Loucy (cell line): ENCODE measurements around the gene NEK8.

Experiments used
- H2AFZ ChIP-seq: fragments of 200-600 bp; sonication (generic); 2 replicates; pipeline ENCODE4 v1.6.0; 2016; ENCODE audit warnings: antibody characterized with exemption, mild to moderate bottlenecking, low read length, moderate library complexity
- H3F3A ChIP-seq: fragments of 200-600 bp; 2 replicates; pipeline ENCODE4 v1.6.0; 2016; ENCODE audit warnings: antibody characterized with exemption, low read depth, mild to moderate bottlenecking
- H3K27me3 ChIP-seq: fragments of 200-600 bp; sonication (generic); 2 replicates; pipeline ENCODE4 v1.6.1; 2014; ENCODE audit warnings: low read length, mild to moderate bottlenecking; ENCODE audit not compliant: insufficient read depth, poor library complexity, severe bottlenecking
- H3K36me3 ChIP-seq: fragments of 200-600 bp; sonication (generic); 2 replicates; pipeline ENCODE4 v1.6.1; 2016; ENCODE audit warnings: low read length; ENCODE audit not compliant: insufficient read depth
- H3K4me1 ChIP-seq: fragments of 200-600 bp; sonication (generic); 2 replicates; pipeline ENCODE4 v1.5.1; 2014; ENCODE audit warnings: low read length, mild to moderate bottlenecking; ENCODE audit not compliant: insufficient read depth, poor library complexity, severe bottlenecking
- H3K4me2 ChIP-seq: fragments of 200-600 bp; sonication (generic); 2 replicates; pipeline ENCODE4 v1.6.0; 2014; ENCODE audit warnings: antibody characterized with exemption, low read length, low read depth, mild to moderate bottlenecking; ENCODE audit not compliant: poor library complexity, severe bottlenecking
- H3K4me3 ChIP-seq: fragments of 200-600 bp; sonication (generic); 2 replicates; pipeline ENCODE4 v1.5.1; 2014; ENCODE audit warnings: low read length, mild to moderate bottlenecking, mixed read lengths; ENCODE audit not compliant: poor library complexity, severe bottlenecking
- H3K79me2 ChIP-seq: fragments of 200-600 bp; sonication (generic); 2 replicates; pipeline ENCODE4 v1.6.1; 2014; ENCODE audit warnings: low read length; ENCODE audit not compliant: insufficient read depth
- H3K9ac ChIP-seq: fragments of 200-600 bp; sonication (generic); 2 replicates; pipeline ENCODE4 v1.6.0; 2014; ENCODE audit warnings: mild to moderate bottlenecking, low read depth, low read length, moderate library complexity; ENCODE audit not compliant: poor library complexity, severe bottlenecking
- H3K9me2 ChIP-seq: fragments of 200-600 bp; sonication (generic); replicated peaks from 2 replicates; pipeline ENCODE4 v1.6.1; 2016; ENCODE audit warnings: low read depth, low read length, mixed read lengths
- H3K9me3 ChIP-seq: fragments of 200-600 bp; sonication (generic); 2 replicates; pipeline ENCODE4 v1.6.1; 2014; ENCODE audit warnings: mild to moderate bottlenecking, antibody characterized with exemption, low read length, low read depth; ENCODE audit not compliant: insufficient read depth
- H4K20me1 ChIP-seq: fragments of 200-600 bp; sonication (generic); 2 replicates; pipeline ENCODE4 v1.6.0; 2014; ENCODE audit warnings: antibody characterized with exemption, low read length, mild to moderate bottlenecking; ENCODE audit not compliant: insufficient read depth, poor library complexity, severe bottlenecking
- EZH2phosphoT487 ChIP-seq: fragments of 200-600 bp; IDR thresholded peaks from 2 replicates; pipeline ENCODE4 v1.6.1; 2018; ENCODE audit warnings: antibody characterized with exemption, mild to moderate bottlenecking, moderate library complexity, borderline replicate concordance
- TF ChIP-seq, protein P1 (sequence below): fragments of 200-600 bp; sonication (generic); conservative IDR thresholded peaks from 2 replicates; pipeline ENCODE4 v1.5.1; 2014; ENCODE audit warnings: mild to moderate bottlenecking, antibody characterized with exemption, low read length

NEK8 gene

DNA sequence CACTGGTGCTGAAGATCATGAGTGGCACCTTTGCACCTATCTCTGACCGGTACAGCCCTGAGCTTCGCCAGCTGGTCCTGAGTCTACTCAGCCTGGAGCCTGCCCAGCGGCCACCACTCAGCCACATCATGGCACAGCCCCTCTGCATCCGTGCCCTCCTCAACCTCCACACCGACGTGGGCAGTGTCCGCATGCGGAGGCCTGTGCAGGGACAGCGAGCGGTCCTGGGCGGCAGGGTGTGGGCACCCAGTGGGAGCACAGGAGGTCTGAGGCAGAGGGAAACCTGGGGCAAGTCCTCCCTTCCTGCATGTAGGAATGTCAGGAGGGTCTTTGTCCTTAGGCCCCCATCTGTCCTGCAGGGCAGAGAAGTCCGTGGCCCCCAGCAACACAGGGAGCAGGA, 8.7 kb downstream of the NEK8 start:
- no peaks in the 10 kb centered on the region for H4K20me1 ChIP-seq
- TF ChIP-seq, protein P1, sequence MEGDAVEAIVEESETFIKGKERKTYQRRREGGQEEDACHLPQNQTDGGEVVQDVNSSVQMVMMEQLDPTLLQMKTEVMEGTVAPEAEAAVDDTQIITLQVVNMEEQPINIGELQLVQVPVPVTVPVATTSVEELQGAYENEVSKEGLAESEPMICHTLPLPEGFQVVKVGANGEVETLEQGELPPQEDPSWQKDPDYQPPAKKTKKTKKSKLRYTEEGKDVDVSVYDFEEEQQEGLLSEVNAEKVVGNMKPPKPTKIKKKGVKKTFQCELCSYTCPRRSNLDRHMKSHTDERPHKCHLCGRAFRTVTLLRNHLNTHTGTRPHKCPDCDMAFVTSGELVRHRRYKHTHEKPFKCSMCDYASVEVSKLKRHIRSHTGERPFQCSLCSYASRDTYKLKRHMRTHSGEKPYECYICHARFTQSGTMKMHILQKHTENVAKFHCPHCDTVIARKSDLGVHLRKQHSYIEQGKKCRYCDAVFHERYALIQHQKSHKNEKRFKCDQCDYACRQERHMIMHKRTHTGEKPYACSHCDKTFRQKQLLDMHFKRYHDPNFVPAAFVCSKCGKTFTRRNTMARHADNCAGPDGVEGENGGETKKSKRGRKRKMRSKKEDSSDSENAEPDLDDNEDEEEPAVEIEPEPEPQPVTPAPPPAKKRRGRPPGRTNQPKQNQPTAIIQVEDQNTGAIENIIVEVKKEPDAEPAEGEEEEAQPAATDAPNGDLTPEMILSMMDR = no peak
- no peak for TF ChIP-seq EZH2phosphoT487
- no peaks in the 10 kb centered on the region for H3K27me3 ChIP-seq
- H3K4me1 ChIP-seq = peaks cover 10% of the 10 kb centered on the region
- H3K9me3 ChIP-seq = no peaks in the 10 kb centered on the region
- no peaks in the 10 kb centered on the region for H3K9me2 ChIP-seq
- H2AFZ ChIP-seq = no peak overlapping the region
- H3K4me2 ChIP-seq = no peak overlapping the region
- H3K9ac ChIP-seq = no peak overlapping the region
- no peaks in the 10 kb centered on the region for H3K79me2 ChIP-seq
- H3F3A ChIP-seq = no peaks in the 10 kb centered on the region
- no peaks in the 10 kb centered on the region for H3K36me3 ChIP-seq
- no peak overlapping the region for H3K4me3 ChIP-seq

DNA sequence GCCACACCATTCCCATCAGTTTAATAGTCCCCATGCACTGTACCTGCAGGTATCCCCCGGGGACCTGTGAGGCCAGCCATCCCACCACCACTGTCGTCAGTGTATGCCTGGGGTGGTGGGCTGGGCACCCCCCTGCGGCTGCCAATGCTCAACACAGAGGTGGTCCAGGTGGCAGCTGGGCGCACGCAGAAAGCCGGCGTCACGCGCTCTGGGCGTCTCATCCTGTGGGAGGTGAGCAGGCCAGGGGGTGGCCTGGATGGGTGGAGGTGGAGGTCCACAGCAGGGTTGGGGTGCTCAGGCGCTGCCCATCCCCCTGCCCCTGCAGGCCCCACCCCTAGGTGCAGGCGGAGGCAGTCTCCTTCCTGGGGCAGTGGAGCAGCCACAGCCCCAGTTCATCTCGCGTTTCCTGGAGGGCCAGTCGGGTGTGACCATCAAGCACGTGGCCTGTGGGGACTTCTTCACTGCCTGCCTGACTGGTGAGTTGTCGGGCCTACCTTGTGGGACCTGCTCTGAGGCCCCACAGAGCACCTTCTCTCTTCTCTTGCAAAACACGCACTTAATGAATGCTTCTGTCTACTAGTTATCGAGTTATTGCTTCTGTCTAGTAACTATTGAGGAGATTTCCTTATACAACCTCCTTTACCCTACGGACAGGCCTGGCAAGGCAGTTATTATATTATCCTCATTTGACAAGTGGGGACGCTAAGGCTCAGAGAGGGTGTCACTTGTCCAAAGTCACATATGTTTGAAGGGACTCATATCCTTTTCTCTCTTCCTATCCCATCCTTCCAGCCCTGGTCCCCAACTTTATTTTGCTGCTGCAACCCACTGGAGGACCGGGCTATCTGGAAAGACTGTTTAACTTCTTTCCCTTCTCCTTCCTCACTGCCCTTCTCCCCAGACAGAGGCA, 9.4 kb downstream of the NEK8 start:
- Histone ChIP-seq H3K36me3 (no peaks in the 10 kb centered on the region), H3K4me2 (peak overlapping the region; percentile 2), H3K9ac (peak overlapping the region; percentile 28), H3K79me2 (no peaks in the 10 kb centered on the region), H3K9me3 (no peaks in the 10 kb centered on the region), H3K4me1 (peaks cover 12% of the 10 kb centered on the region), H3K27me3 (no peaks in the 10 kb centered on the region), H4K20me1 (no peaks in the 10 kb centered on the region), H2AFZ (peak overlapping the region; percentile 7; the same call in 1 of the 2 replicates), H3K4me3 (no peak overlapping the region), H3F3A (no peaks in the 10 kb centered on the region), H3K9me2 (no peaks in the 10 kb centered on the region)
- TF ChIP-seq, protein P1 = no peak
- no peak for TF ChIP-seq EZH2phosphoT487

DNA sequence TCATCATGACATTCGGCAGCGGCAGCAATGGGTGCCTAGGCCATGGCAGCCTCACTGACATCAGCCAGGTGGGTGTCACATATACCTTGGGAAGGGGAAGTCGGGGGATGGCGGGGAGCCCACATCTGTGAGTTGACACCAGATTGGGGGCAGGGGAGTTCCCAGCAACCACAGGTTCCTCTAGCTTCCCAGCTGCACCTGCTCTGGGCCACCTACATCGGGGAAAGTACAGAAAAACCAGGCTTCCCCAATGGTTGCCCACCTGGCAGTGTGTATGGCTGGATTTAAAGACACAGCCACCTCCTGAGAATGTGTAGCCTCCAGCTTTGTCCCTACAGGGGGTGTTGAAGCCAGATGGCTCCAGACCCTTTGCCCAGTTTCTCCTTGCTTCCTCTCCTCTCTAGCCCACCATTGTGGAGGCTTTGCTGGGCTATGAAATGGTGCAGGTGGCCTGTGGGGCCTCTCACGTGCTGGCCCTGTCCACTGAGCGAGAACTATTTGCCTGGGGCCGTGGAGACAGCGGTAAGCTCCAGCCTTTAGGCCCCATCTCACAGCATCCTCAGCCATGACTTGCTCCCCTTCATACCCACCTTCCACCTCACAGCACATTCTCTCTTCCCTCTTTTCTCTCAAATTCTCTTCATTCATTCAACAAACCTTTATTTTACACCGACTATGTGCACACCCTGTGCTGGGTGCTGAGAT, 10.2 kb downstream of the NEK8 start:
- H3K9ac ChIP-seq = peak overlapping the region; percentile 28
- peak overlapping the region; percentile 2 for H3K4me2 ChIP-seq
- H3K4me3 ChIP-seq = no peak overlapping the region
- no peaks in the 10 kb centered on the region for H3K36me3 ChIP-seq
- H3F3A ChIP-seq = no peaks in the 10 kb centered on the region
- no peaks in the 10 kb centered on the region for H3K9me2 ChIP-seq
- no peaks in the 10 kb centered on the region for H4K20me1 ChIP-seq
- H3K4me1 ChIP-seq = peaks cover 19% of the 10 kb centered on the region
- H3K27me3 ChIP-seq = no peaks in the 10 kb centered on the region
- H3K9me3 ChIP-seq = no peaks in the 10 kb centered on the region
- H3K79me2 ChIP-seq = no peaks in the 10 kb centered on the region
- H2AFZ ChIP-seq = no peak overlapping the region
- no peak for TF ChIP-seq EZH2phosphoT487
- TF ChIP-seq, protein P1 = no peak
